Suppressor macrophage (primary cell): ENCODE data around the gene RPL13.
"Not testable (repeated sequence)": the region's sequence is repeated elsewhere in the genome, so short reads cannot be mapped to it uniquely, and the experiment has no call there.

Source experiments
- DNase-seq, 4 experiments: peaks; one replicate each; pipeline ENCODE4 v3.0.0-alpha.2; 2020 to 2022

The RPL13 gene

GRCh38 chr16:89577055-89577759, 16.7 kb downstream of the RPL13 start:
- no peak for DNase-seq

GRCh38 chr16:89579351-89579750, 18.9 kb downstream of the RPL13 start:
- no peak for DNase-seq

- no peak for DNase-seq
These were observed 20.7 kb downstream of the RPL13 start for GRCh38 chr16:89581045-89581695.

GRCh38 chr16:89581861-89582563, 21.5 kb downstream of the RPL13 start:
- DNase-seq: peak in 3 of 4 experiments; percentile 42 to 45 (median 44)

GRCh38 chr16:89582614-89583196, 22.2 kb downstream of the RPL13 start:
- no peak for DNase-seq

GRCh38 chr16:89583197-89583894, 22.9 kb downstream of the RPL13 start:
- no peak for DNase-seq

- no peak for DNase-seq
These were observed 23.6 kb downstream of the RPL13 start for GRCh38 chr16:89583895-89584644.

- no peak for DNase-seq
These were observed 24.5 kb downstream of the RPL13 start for GRCh38 chr16:89584768-89585549.

GRCh38 chr16:89586218-89586617, 25.7 kb downstream of the RPL13 start:
- no peak for DNase-seq

- no peak for DNase-seq
These were observed 26.4 kb downstream of the RPL13 start for GRCh38 chr16:89586853-89587252.

GRCh38 chr16:89587676-89588075, 27.2 kb downstream of the RPL13 start:
- DNase-seq: not testable (repeated sequence)

GRCh38 chr16:89588413-89589109, 28.1 kb downstream of the RPL13 start:
- no peak for DNase-seq

- DNase-seq: no peak
These were observed 28.9 kb downstream of the RPL13 start for GRCh38 chr16:89589241-89589926.

GRCh38 chr16:89593841-89594240, 33.4 kb downstream of the RPL13 start:
- no peak for DNase-seq

- no peak for DNase-seq
These were observed 35.0 kb downstream of the RPL13 start for GRCh38 chr16:89595330-89596060.

- DNase-seq: no peak
These were observed 35.7 kb downstream of the RPL13 start for GRCh38 chr16:89596061-89596689.

- no peak for DNase-seq
These were observed 36.6 kb downstream of the RPL13 start for GRCh38 chr16:89596957-89597649.

- peak in 3 of 4 experiments; percentile 39 to 49 (median 40) for DNase-seq
These were observed 37.7 kb downstream of the RPL13 start for GRCh38 chr16:89598199-89598598.
